GM19372 (cell line): ENCODE data around the gene FBXW8.

Source experiments
- ATAC-seq: cut with Tn5 transposase; IDR thresholded peaks from one replicate; pipeline ENCODE4 v1.9.1; 2021; ENCODE audit warnings: mild to moderate bottlenecking, low read depth, moderate library complexity; ENCODE audit not compliant: unreplicated experiment

The FBXW8 gene

GRCh38 chr12:117015811-117016210, 105.1 kb downstream of the FBXW8 start:
- ATAC-seq: no peak

- no peak for ATAC-seq
Observed at GRCh38 chr12:117017807-117018206, 107.1 kb downstream of the FBXW8 start.

- no peak for ATAC-seq
Observed at GRCh38 chr12:117018276-117018675, 107.5 kb downstream of the FBXW8 start.

- no peak for ATAC-seq
Observed at GRCh38 chr12:117018685-117019084, 107.9 kb downstream of the FBXW8 start.

GRCh38 chr12:117019866-117020265, 109.1 kb downstream of the FBXW8 start:
- no peak for ATAC-seq

DNA sequence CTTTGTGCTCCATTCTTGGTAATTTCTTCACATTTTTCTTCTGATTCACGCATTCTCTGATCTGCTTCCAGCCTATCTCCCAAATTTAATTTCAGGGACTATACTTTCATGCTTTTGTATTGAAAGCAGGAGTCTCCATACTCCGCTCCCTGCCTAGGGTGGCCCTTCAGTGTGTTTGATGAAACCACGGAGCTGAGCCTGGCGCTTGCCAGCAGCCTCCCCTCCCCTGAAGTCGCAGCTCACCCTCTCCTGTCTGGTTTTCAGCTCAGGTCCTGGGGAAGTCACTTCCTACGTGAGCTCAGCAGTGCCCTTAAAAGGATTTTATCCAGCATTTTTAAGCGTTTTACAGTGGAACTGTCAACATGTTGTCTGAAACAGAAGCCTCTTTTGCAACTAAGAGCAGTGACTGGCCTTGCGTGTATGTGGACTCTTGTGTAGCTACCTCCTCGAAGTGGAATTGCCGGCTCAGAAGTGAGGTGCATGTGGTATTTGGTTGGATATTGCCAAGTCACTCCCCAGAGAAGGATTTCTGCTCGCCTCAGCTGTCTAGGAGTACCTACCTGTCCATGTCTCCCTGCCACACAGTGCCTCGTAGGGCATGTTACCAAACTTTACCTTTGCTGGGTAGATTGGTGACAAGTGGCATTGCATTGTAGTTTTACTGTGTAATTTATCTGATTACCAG, 109.9 kb downstream of the FBXW8 start:
- no peak for ATAC-seq

DNA sequence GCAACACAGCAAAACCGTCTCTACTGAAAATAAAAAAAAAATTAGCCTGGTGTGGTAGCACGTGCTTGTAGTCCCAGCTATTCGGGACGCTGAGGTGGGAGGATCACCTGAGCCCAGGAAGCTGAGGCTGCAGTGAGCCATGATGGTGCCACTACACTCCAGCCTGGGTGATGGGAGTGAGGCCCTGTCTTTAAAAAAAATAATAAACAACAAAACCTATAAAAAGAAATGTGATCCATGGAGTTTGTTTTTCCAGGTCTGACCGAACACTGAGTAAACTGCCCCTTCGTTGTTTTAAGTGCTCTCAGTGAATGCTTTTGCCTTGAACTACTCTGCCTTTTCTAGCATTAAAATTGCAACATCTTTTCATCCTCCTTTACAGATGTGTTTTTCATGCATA, 111.7 kb downstream of the FBXW8 start:
- no peak for ATAC-seq

GRCh38 chr12:117023998-117024960, 113.5 kb downstream of the FBXW8 start:
- no peak for ATAC-seq

DNA sequence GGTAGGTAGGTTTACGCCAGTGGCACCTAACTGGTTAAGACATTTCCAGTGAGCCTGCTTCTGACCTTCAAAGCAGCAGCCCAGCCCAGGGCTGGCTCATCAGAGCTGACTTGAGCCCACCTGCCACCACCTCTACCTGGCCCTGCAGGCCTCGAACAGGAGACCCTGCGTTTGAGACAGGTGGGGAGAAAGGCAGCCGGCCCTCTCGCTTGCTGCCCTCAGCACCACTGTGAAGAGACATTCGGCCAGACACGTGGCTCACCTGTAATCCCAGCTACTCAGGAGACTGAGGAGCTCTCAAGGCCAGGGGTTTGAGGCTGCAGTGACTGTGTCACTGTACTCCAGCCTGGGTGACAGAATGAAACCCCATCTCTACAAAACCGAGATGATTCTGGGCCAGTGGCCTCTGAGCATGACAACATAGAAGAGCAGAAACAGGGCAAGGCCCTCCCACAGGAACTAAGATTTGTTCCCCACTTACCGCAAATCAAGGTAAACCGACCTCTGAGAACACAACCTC, 114.3 kb downstream of the FBXW8 start:
- no peak for ATAC-seq

GRCh38 chr12:117025481-117026151, 114.9 kb downstream of the FBXW8 start:
- ATAC-seq: no peak

- no peak for ATAC-seq
Observed at GRCh38 chr12:117026343-117026742, 115.6 kb downstream of the FBXW8 start.

GRCh38 chr12:117026921-117027250, 116.1 kb downstream of the FBXW8 start:
- no peak for ATAC-seq

GRCh38 chr12:117027251-117028086, 116.7 kb downstream of the FBXW8 start:
- ATAC-seq: no peak

GRCh38 chr12:117028254-117028653, 117.5 kb downstream of the FBXW8 start:
- no peak for ATAC-seq

- ATAC-seq: no peak
Observed at GRCh38 chr12:117030187-117030900, 119.6 kb downstream of the FBXW8 start.

DNA sequence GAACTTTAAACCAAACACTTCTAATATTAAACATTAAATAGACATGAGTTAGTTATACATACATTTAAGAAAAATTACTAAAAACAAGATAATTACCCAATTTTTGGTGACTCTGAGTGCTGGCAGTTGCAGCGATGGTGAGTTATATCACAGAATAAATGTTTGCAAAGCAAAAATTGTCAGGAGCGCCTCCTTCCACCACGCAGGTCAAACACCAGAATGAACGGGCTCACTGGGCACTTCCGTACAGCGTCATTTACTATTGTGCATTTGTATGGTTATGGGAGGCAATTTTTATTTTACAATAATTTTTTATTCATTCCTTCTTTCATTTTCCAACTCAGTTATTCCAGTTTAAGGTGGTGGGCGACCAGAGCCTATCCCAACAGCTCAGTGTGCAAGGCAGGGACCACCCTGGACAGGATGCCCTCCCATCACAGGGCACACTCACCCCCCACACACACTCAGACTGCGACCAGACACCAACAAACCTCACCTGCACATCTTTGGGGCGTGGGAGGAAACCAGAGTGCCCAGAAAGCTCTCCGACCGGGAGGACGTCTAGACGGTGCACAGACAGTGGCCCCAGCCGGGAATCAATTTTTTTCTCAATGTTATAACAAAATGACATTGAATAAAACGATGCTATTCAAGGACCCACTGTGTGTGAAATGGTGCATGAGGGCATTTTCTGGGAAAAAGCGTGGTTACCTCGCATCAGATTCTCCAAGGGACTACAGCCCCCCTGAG, 121.3 kb downstream of the FBXW8 start:
- no peak for ATAC-seq

DNA sequence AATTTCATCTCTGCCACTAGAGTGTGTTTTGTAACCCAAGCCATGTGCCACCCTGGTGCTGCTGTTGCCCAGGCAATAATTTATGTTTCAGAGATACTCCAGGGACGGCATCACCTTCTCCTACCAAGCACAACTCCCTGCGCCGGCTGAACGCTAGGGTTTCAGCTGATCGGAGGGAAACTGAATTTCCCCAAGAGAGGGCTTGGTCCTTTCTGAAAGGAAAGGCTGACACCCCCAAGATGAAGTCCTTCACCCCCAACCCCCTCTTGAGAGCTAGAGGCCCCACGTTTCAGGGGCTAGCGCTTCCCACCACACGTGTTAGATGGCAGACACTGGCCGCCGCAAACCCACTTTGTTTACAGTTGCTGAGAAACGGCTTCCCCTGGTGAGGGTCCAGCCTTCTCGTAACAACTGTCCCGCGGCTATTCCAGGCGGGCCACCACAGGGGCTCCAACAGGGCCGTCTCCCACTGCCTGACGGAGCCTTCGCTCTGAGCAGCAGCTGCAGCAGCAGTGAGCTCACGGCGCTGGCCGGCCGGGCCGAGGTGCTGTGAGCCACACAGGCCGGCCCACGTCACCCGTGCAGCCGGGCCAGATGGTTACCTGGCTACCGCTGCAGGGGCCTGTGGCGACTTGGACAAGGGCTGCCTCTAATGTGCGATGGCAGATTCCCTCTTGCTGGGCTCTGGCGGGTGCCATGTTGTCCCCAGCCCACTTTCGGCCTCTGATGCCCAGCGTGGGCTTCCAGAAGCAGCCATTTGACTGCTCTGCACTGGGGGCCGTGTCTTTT, 122.0 kb downstream of the FBXW8 start:
- ATAC-seq: no peak
